ENCODE measurements around the gene ADORA2B. TPM values are rescaled to one million over a fixed set of nuclear protein-coding genes. Genes with fewer than 3 reads are reported as not detected.
"Not testable (repeated sequence)": the region's sequence is repeated elsewhere in the genome, so short reads cannot be mapped to it uniquely, and the experiment has no call there.

The ADORA2B gene
- total RNA-seq, 1 donor from 2014 or later = 13.0 TPM

DNA sequence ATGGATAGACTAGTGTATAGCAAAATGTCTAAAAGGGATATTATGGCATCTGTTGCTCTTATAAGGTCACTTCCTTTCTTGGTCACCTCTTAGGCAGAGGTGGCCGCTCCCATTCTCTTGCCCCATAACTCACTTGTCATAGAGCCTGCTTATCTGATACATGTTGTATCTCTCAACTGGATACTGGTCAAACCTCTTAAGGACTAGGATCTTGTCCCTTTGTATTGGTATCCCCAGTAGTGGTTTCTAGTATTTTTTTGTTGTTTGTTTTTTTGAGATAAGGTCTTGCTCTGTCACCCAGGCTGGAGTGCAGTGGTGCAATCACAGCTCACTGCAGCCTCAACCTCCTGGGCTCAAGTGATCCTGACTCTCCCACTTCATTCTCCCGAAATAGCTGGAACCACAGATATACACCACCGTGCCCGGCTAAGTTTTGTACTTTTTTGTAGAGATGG lies 27.6 kb downstream of the ADORA2B start:
- TF ChIP-seq, protein P1, sequence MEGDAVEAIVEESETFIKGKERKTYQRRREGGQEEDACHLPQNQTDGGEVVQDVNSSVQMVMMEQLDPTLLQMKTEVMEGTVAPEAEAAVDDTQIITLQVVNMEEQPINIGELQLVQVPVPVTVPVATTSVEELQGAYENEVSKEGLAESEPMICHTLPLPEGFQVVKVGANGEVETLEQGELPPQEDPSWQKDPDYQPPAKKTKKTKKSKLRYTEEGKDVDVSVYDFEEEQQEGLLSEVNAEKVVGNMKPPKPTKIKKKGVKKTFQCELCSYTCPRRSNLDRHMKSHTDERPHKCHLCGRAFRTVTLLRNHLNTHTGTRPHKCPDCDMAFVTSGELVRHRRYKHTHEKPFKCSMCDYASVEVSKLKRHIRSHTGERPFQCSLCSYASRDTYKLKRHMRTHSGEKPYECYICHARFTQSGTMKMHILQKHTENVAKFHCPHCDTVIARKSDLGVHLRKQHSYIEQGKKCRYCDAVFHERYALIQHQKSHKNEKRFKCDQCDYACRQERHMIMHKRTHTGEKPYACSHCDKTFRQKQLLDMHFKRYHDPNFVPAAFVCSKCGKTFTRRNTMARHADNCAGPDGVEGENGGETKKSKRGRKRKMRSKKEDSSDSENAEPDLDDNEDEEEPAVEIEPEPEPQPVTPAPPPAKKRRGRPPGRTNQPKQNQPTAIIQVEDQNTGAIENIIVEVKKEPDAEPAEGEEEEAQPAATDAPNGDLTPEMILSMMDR (IDR thresholded peaks at IDR 0.05; ENCODE audit: insufficient read depth, low read length, poor library complexity, severe bottlenecking) = no peak
- no peak overlapping the region for H3K4me3 ChIP-seq (ENCODE audit: low read depth, low read length)
- DNase-seq (ENCODE audit: low read depth) = no peak
- no peaks in the 10 kb centered on the region for H3K27me3 ChIP-seq (ENCODE audit: control insufficient read depth, insufficient read depth, low read length)
- H3K36me3 ChIP-seq (ENCODE audit: control insufficient read depth, insufficient read depth, low read length) = peaks cover 2% of the 10 kb centered on the region

DNA sequence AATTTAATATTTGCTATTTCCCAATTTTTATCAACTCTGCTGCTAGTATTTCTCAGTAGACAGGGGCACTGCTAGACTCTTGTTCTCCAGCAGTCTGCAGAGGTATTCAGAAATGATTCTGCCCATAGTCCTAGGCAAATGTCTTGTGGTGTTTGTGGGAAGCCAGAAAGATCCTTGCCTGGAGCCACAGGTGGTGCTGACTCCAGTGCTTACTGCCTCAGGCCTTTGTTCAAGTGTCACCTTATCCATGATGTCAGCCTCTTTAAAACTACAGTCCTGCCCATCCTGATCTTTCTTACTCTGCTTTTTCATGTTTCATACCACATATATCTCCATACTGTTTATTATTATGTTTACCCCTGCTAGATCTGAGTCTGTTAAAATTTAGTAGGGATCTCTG lies 28.1 kb downstream of the ADORA2B start:
- DNase-seq (ENCODE audit: low read depth) = no peak
- TF ChIP-seq, protein P1 (IDR thresholded peaks at IDR 0.05; ENCODE audit: insufficient read depth, low read length, poor library complexity, severe bottlenecking) = no peak
- Histone ChIP-seq H3K36me3 (ENCODE audit: control insufficient read depth, insufficient read depth, low read length) (peaks cover 2% of the 10 kb centered on the region), H3K4me3 (ENCODE audit: low read depth, low read length) (no peak overlapping the region), H3K27me3 (ENCODE audit: control insufficient read depth, insufficient read depth, low read length) (no peaks in the 10 kb centered on the region)

DNA sequence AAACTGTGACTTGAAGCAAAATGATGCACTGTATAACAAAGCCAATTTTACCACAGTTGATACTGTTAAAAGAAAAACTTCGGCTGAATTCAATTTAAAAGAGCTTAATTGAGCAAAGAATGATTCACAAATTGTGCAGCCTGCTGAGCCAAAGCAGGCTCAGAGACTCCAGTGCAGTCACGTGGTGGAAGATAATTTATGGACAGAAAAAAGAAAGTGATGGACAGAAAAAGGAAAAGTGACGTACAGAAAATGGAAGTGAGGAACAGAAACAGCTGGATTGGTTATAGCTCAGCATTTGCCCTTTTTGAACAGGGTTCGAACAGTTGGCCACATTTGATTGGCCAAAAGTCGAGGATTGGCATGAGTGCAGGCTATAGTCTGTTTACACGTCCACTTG lies 28.9 kb downstream of the ADORA2B start:
- peaks cover 2% of the 10 kb centered on the region for H3K36me3 ChIP-seq (ENCODE audit: control insufficient read depth, insufficient read depth, low read length)
- TF ChIP-seq, protein P1 (IDR thresholded peaks at IDR 0.05; ENCODE audit: insufficient read depth, low read length, poor library complexity, severe bottlenecking) = no peak
- H3K27me3 ChIP-seq (ENCODE audit: control insufficient read depth, insufficient read depth, low read length) = no peaks in the 10 kb centered on the region
- DNase-seq (ENCODE audit: low read depth) = no peak
- no peak overlapping the region for H3K4me3 ChIP-seq (ENCODE audit: low read depth, low read length)

DNA sequence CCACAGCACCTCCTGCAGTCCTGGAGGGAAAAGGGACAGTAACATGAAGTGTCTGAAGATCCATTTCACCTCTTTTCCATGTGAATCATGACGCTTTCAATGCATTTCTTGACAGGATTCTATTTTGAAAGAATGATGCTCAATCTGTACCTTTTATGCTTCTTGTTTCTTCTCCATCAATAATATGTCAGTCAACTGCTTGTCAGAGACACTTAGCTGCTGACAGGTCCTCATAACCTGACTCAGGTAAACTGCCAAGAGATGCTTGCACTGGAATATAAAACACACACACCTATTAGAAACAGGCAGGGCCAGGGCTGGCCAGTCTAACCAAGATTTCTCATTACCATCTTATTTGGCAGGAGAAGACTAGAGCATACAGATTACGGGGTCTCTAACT lies 33.0 kb downstream of the ADORA2B start:
- DNase-seq (ENCODE audit: low read depth) = no peak
- no peaks in the 10 kb centered on the region for H3K27me3 ChIP-seq (ENCODE audit: control insufficient read depth, insufficient read depth, low read length)
- peaks cover 2% of the 10 kb centered on the region for H3K36me3 ChIP-seq (ENCODE audit: control insufficient read depth, insufficient read depth, low read length)
- no peak overlapping the region for H3K4me3 ChIP-seq (ENCODE audit: low read depth, low read length)
- TF ChIP-seq, protein P1 (IDR thresholded peaks at IDR 0.05; ENCODE audit: insufficient read depth, low read length, poor library complexity, severe bottlenecking) = no peak

DNA sequence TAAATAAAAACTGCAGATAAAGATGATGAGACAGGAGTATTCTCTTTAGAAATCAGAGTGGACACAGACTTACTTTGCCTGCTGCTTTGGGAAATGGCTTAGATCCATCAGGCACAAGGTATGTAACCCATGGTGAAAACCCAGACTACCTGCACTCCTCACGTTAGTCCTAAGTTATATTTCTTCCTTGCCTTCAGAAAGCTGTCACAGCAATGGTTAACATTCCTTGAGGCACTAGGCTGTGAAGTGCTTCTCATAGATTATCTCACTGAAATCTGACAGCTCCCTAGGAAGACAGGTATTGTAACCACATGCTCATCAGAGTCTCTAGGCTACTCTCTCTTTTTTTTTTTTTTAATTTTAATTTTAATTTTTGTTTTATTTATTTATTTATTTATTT lies 33.7 kb downstream of the ADORA2B start:
- TF ChIP-seq, protein P1 (IDR thresholded peaks at IDR 0.05; ENCODE audit: insufficient read depth, low read length, poor library complexity, severe bottlenecking) = no peak
- DNase-seq (ENCODE audit: low read depth) = no peak
- Histone ChIP-seq H3K4me3 (ENCODE audit: low read depth, low read length) (no peak overlapping the region), H3K27me3 (ENCODE audit: control insufficient read depth, insufficient read depth, low read length) (no peaks in the 10 kb centered on the region), H3K36me3 (ENCODE audit: control insufficient read depth, insufficient read depth, low read length) (peaks cover 2% of the 10 kb centered on the region)

DNA sequence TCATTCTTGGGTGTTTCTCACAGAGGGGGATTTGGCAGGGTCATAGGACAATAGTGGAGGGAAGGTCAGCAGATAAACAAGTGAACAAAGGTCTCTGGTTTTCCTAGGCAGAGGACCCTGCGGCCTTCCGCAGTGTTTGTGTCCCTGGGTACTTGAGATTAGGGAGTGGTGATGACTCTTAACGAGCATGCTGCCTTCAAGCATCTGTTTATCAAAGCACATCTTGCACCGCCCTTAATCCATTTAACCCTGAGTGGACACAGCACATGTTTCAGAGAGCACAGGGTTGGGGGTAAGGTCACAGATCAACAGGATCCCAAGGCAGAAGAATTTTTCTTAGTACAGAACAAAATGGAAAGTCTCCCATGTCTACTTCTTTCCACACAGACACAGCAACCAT lies 34.1 kb downstream of the ADORA2B start:
- H3K4me3 ChIP-seq (ENCODE audit: low read depth, low read length); H3K36me3 ChIP-seq (ENCODE audit: control insufficient read depth, insufficient read depth, low read length); DNase-seq (ENCODE audit: low read depth); H3K27me3 ChIP-seq (ENCODE audit: control insufficient read depth, insufficient read depth, low read length): not testable (repeated sequence)
